Mucosa of descending colon (tissue), 3 donors: ENCODE measurements around the gene TTC27. TPM values are rescaled to one million over a fixed set of nuclear protein-coding genes. Genes with fewer than 3 reads are reported as not detected.

Source experiments
- ATAC-seq: fragments of 200-7000 bp; cut with Tn5 transposase; one replicate; pipeline ENCODE4 v1.9.1; 2020; ENCODE audit warnings: mild to moderate bottlenecking, moderate library complexity
- DNase-seq, 3 donors: peaks; one replicate each; pipeline ENCODE4 v3.0.0-alpha.2; 2020
- H3K36me3 ChIP-seq: fragments of 200-600 bp; one replicate; pipeline ENCODE4 v1.8.0; 2021; ENCODE audit warnings: low read depth, mild to moderate bottlenecking
- H3K4me1 ChIP-seq: fragments of 200-600 bp; one replicate; pipeline ENCODE4 v1.8.0; 2021; ENCODE audit warnings: low read depth, mild to moderate bottlenecking
- H3K4me3 ChIP-seq: fragments of 200-600 bp; one replicate; pipeline ENCODE4 v1.8.0; 2021; ENCODE audit warnings: mild to moderate bottlenecking
- H3K9me3 ChIP-seq: fragments of 200-600 bp; one replicate; pipeline ENCODE4 v1.8.0; 2021; ENCODE audit warnings: mild to moderate bottlenecking
- CTCF ChIP-seq: fragments of 200-600 bp; IDR thresholded peaks from one replicate; pipeline ENCODE4 v1.8.0; 2022; ENCODE audit warnings: antibody characterized with exemption, mild to moderate bottlenecking
- intact Hi-C, 2 donors: fragments of 100-400 bp; cut with DNase I in 1 of 2; cut with micrococcal nuclease in 1 of 2; formaldehyde crosslinking; loops; one replicate each; pipeline versions ENCODE4 v1.11.0 to v1.11.1; 2022; cut with DNase I, micrococcal nuclease
- total RNA-seq, 3 donors: library from RNA; stranded (reverse); fragmentation: NEBNext Ultra II Directional in 2 of 3; extraction: Animal tissue kit (Norgen Biotek cat#: 25700) in 2 of 3; gene quantifications; one replicate each; pipeline versions ENCODE4 v1.2.1 to v1.2.4, GENCODE V29; 2021 to 2023
- donor health status: DM: no; HTN: no; CAD: no; lungs with moderate emphysema.
- donor health status: DM: no; HTN: no; CAD: no.
- donor health status: DM: no; HTN: yes; CAD: no.

The TTC27 gene
- total RNA-seq, 3 donors from 2014 or later: 10.2 to 13.3 (median 12.4) TPM

GRCh38 chr2:32835148-32835547, 207.3 kb downstream of the TTC27 start:
- Histone ChIP-seq H3K4me1 (no peaks in the 10 kb centered on the region), H3K9me3 (no peaks in the 10 kb centered on the region), H3K4me3 (no peak overlapping the region), H3K36me3 (no peaks in the 10 kb centered on the region)
- TF ChIP-seq CTCF: no peak
- ATAC-seq: no peak
- intact Hi-C loops: no loop called here
- no peak for DNase-seq

GRCh38 chr2:32836933-32837332, 209.1 kb downstream of the TTC27 start:
- H3K36me3 ChIP-seq: no peaks in the 10 kb centered on the region
- no peak overlapping the region for H3K4me3 ChIP-seq
- H3K4me1 ChIP-seq: no peaks in the 10 kb centered on the region
- TF ChIP-seq CTCF: no peak
- no peak for ATAC-seq
- DNase-seq: no peak
- H3K9me3 ChIP-seq: no peaks in the 10 kb centered on the region
- intact Hi-C loops: no loop called here

GRCh38 chr2:32838418-32838817, 210.6 kb downstream of the TTC27 start:
- TF ChIP-seq CTCF: no peak
- H3K4me1 ChIP-seq: no peaks in the 10 kb centered on the region

GRCh38 chr2:32838949-32839348, 211.1 kb downstream of the TTC27 start:
- Histone ChIP-seq H3K4me1 (no peaks in the 10 kb centered on the region), H3K36me3 (no peaks in the 10 kb centered on the region), H3K9me3 (no peaks in the 10 kb centered on the region), H3K4me3 (no peak overlapping the region)
- no peak for DNase-seq
- intact Hi-C loops: no loop called here
- TF ChIP-seq CTCF: no peak
- no peak for ATAC-seq

More at GRCh38 chr2:32838418-32838817, 210.6 kb downstream of the TTC27 start:
- H3K4me3 ChIP-seq: no peak overlapping the region
- no peaks in the 10 kb centered on the region for H3K9me3 ChIP-seq
- no peaks in the 10 kb centered on the region for H3K36me3 ChIP-seq
- intact Hi-C loops: no loop called here
- DNase-seq (no peak), ATAC-seq (no peak)

- DNase-seq (no peak), ATAC-seq (no peak)
- Histone ChIP-seq H3K9me3 (no peaks in the 10 kb centered on the region), H3K36me3 (no peaks in the 10 kb centered on the region), H3K4me3 (no peak overlapping the region), H3K4me1 (no peaks in the 10 kb centered on the region)
- intact Hi-C loops: no loop called here
- no peak for TF ChIP-seq CTCF
These were observed 214.4 kb downstream of the TTC27 start for GRCh38 chr2:32841931-32842898.
